Left kidney (tissue), 2 donors: ENCODE results near the gene SSTR5. TPM values are rescaled to one million over a fixed set of nuclear protein-coding genes. Genes with fewer than 3 reads are reported as not detected.

ENCODE experiments used
- DNase-seq: peaks from one replicate; pipeline ENCODE4 v3.0.0-alpha.2; 2013
- polyA plus RNA-seq: library from polyadenylated mRNA; unstranded; fragments of 120-200 nt; gene quantifications from one replicate; pipeline ENCODE4 v1.2.1, GENCODE V29; 2013; ENCODE audit not compliant: insufficient read length

The SSTR5 gene
- polyA plus RNA-seq, 1 donor, result 0.27 TPM

DNA sequence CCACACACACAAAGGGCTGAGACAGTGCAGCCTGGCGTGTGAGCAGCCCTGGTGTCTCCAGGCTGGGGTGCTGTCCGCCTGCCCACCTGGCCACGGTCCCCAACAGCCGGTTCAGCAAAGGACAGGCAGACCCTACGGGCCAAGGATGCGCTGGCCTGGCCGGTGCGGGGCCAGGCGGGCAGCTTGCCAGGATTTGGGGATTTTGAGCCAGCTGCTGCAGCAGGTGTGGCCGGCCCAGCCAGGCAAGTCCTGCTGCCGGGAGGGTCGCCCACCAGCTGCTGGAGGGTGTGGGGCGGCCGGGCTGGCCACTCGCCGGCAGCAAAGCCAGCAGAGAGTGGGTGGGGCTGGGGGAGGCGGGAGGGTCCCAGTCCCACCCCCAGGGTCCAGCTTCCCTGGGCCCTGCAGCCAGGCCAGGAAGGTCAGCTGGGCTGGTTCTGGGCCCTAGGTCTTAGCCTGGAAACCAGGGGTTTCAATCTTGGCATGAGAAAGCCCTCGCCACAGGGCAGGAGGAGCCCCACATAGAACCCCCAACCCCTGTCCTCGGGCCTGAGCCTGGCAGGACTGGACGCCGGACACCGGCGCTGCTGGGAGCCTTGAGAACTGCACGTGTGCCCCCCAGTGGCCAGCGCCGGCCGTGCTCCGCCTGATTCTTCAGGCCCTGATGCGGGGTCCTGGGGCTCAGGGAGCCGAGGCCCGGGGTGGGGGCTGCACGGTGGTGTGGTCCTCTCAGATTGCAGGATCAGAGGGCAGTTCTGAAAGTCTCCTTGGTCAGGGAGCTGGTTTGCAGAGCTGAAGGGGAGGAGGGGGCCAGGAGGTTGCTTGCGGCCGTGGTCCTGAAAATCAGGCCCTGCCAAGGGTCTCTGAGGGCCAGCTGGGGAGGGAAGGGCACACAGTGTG is 17.6 kb upstream of the SSTR5 start:
- DNase-seq, result no peak

DNA sequence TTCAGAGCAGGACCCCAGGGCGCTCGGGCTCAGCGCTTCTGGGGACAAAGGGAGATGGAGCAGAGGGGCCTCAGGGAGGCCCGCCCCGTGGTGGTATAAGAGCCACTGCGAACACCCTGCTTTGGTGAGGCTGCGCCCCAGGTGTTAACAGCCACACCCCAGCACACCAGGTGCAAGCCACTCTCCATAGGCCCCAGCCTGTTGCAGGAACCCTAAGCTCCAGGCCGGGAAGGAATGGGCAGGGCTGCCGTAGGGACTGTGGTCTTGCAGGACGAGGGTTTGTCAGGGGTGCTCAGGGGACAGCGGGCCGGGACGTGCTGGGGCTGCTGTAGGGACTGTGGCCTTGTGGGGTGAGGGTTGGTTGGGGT is 17.0 kb upstream of the SSTR5 start:
- DNase-seq, result no peak

DNA sequence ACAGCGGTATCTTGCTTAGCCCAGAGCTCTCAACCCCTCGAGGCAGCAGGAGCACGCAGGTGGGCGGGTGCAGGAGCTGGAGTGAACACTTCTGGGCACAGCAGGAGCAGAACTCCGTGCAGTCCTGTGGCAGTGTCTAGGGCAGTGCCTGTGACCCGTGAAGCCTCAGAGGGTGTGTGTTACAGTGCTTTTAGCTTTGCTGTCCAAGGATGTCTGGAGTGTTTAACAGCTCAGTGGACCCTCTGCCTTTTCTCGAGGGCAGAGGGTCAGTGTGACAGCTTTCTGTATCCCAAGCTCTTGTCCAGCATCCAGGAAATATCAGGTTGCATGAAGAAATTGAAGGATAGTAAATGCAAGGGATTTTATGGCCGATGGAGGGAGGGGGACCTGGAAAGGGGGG is 16.4 kb upstream of the SSTR5 start:
- DNase-seq, result no peak

DNA sequence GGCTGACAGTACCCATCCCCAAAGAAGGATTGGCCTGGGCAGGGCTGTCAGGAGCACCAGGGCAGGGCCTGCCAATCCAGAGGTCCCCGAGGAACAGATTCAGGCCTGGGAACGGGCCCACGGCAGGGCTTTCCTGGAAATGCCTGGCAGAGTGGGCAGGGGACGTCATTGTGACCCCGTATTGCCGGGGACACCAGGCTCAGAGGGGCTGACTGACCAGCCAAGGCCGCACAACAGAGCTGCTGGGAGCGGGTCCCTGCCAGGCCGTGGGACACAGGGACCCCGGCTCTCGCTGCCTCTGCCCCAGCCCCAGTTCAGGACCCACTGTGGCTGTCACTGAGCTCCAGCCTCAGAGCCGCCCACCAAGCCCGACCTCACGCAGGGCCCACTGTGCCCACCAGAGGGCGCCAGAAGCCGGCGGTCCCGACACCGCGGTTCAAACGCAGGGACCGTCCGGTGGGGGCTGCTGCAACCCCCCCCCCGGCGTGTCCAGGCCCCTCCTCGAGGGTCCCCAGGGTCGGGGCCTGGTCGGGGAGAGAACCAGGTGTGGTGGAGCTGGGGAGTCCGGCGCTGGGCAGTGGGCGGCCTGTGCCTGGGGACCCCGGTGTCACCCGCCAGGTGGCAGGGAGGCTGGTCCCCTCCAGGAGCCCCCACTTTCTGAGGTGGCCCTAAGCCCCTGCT is 15.2 kb upstream of the SSTR5 start:
- no peak for DNase-seq

DNA sequence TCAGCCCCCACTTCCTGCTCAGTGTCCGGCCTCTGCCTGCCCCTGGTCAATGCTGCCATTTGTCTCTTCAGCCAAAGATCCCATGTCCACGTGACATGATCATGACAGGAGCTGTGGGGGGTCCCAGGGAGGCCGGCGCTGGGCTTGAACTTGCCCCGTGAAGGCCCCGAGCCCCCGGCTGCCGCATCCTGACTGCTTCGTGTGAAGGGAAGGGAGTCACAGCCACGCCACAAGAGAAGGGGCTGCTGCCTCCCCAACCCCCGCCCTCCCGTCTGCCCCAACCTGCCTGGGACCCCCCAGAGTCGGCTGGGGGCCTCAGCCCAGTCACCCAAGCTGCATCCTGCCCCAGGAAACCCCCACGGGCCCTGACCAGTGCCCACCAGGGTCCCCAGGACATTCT is 14.3 kb upstream of the SSTR5 start:
- DNase-seq, result no peak

DNA sequence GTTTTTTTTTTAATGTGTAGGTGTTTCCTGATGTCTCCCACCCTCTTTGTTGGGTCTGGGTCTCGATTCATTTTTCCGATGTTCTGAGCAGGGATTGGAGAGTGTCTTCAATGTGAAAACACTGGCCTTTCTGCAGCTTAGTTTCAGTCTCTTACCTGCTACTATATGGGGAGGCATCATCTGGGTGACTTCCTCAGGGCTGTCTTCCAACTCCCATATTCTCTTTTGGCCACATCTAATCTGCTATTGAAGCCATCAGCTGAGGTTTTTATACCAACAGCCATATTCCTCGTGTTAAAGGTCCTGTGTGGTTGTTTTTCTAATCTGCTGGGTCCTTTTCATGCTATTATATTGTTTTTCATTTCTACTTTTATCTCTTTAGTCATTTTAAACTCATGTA is 13.2 kb upstream of the SSTR5 start:
- no peak for DNase-seq

DNA sequence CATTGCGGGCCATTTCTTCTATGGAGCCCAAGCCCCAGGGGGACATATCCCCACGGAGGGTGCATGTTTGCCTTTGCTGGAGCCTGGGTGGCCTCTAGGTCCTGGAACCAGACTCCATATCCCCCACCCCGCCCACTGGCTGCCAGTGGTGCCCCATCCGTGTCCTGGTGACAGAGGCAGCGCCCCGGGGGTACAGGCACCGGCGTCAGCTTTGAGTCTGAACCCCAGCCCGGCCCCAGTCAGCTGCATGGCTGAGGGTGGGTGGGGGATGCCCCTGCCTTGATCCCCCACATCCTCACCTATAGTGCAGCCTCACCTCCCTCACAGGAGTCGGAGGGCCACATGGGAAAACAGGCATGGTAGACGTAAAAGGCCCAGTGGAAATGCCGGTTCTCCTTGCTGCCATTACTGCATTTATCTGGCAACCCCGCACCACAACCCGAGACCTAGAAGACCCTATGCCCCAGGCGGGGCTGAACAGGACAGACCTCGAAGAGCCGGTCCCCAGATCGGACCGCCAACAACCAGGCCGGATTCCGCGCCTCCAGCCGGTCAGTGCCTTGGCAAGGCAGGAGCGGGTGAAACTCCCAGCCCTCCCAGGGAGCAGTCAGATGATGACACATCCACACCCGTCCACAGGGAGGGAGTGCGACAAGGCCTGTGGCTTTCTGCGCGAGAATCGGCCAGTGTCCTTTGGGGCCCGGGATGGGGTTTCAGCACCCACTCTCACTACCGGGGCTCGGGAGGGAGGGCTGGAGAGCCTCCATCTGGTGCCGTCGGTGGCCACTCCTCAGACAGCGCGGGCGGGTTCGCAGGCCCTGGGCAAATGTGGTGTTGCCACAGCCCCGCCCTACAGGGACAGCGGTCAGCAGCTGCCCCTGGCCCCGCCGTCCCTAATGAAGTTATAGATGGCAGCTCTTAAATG is 11.9 kb upstream of the SSTR5 start:
- DNase-seq, result no peak

DNA sequence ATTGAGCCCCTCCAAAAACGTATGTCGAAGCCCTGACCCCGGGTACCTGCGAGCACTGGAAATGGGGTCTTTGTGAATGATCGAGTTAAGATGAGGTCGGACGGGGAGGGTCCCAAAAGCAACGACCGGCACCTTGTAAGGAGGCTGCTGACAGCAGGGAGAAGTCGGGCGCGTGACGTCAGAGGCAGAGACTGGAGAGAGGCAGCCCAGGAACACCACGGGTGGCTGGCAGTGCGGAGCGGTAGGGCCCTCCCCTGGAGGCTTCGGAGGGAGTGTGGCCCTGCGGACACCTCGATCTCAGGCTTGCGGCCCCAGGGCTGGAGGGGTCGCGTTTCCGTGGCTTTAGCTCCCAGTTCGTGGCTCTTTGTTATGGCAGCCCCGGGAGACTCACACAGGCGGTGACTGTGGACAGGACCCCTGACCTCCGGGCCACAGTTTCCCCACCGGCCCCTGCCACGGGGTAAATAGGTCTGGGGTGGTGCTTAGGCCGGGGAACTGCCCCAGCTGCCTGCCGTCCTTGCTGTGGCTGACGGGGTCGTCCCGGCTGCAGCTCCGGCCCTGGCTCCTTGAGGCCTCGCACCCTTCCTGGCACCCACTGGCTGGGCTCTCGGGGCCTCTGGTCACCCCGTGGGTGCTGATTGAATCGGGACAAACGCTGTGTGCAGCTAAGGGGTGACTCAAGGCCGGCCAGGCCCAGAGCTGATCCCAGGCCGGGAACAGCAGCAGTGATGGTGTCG is 10.6 kb upstream of the SSTR5 start:
- DNase-seq, result no peak

DNA sequence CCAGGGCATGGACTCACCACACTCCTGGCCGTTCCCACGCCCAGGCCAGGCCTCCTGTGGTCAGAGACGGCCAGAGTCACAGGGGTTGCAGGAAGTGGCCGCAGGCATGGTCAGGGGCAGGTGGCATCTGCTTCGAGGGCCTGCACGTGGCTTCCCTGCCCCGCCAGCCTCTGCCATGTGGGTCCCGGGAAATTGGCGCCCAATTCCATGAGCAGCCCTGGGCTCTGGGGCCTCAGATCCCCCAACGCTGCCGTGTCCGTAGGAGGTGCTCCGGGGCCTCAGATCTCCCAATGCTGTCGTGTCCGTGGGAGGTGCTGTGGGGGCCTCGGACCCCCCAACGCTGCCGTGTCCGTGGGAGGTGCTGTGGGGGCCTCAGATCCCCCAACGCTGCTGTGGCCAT is 9.7 kb upstream of the SSTR5 start:
- no peak for DNase-seq

DNA sequence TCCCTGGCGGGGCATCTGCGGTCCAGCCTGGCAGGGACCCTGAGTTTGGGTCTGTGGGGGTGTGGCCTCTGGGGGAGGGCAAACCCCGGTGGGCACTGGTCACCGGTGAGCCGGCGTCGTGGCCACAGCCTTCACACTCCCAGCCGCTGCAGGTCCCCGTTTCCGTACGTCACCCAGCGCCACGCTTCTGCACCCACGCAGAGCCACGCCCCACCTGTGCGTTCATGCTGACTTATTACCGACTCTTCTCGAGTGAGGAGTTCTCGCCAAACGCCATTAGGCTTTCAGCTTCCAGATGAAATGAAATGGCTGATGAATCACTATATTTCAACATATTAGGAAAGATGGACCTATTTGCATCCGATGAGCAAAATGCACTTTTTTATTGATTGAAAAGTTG is 8.8 kb upstream of the SSTR5 start:
- DNase-seq, result no peak

DNA sequence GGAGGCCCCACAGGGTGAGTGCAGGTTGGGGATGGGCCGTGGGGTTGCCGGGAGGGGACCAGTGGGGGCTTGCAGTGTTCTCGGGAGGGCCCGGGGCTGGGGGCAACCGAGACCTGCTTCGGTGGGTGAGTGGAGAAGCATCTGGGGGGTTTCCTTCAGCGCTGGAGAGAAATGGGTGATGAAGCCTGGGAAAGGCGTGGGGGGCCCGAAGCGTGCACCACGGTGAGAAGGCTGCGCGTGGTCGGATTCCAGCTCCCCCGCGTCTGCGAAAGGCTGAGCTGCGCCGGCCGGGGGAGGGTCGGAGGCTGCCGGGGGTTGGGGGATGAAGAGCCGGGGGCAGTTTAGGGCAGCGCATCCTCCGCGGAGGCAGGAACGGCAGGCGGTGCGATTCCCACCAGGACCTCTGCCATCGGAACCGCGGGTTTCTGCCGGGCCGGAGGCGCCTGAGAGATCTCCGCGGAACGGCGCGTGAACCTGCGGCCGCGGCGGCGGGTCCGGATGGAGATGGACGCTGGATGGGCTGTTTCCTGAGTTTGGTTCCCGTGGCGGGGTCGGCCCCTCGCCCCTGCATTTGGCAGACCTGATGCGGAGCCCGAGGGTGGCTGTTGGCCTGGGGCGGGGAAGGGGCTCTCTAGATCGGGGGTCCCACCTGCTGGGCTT is 6.9 kb upstream of the SSTR5 start:
- no peak for DNase-seq

DNA sequence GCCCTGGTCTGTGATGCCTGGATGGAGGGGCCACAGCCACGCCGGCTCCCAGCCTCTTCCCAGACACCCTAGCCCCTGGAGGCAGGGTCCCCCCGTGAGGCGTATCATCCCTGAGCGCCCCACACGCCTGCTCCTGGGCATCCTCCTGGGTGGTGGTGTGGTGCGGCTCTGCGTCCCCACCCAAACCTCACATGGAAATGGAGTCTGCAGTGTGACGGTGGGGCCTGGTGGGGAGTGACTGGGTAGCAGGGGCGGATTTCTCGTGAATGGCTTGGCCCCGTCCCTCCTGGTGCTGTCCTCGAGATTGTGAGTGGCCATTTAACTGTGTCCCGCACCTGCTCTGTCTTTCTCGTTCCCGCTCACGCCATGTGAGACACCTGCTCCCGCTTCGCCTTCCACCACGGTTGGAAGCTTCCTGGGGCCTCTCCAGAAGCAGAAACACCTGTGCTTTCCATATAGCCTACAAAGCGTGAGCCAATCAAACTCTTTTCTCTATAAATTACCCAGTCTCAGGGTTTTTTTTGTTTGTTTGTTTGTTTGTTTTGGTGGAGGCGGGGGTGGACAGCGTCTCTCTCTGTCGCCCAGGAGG is 5.9 kb upstream of the SSTR5 start:
- DNase-seq, result no peak

DNA sequence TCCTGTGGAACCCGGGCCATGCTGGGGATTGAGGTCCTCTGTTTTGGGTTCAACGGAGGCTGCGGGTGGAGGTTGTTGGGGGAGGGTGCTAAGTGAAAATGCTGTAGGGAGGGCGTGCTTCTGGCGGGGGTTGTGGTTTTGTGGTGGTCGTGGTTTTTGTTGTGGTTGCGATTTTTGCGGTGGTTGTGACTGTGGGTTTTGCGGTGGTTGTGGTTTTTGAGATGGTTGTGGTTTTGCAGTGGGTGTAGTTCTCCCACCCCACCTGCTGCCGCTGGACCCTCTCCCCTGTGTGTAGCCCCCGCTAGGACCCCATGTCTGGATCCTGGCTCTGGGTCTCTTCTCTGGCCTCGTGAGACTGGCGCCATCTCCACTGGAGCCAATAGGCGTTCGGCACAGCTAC is 4.9 kb upstream of the SSTR5 start:
- no peak for DNase-seq

DNA sequence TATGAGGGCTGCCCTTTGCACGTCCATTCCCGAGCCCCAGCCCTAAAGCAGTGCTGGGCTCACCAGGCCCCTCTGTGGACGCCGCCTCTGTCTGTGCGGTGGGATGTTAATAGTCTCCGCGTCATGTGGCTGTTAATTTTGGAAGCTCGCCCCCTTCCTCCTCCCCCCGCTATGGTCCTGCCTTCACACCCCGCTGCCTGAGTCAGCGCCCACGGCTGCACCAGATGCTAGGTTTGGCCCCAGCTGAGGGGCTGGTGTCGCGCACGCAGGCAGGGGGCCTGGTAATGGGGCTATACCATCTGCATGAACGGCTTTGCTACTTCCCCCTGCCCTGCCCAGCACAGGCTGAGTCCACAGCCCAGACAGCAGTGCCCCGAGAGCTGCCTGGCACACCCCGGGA is 4.1 kb upstream of the SSTR5 start:
- DNase-seq, result no peak

DNA sequence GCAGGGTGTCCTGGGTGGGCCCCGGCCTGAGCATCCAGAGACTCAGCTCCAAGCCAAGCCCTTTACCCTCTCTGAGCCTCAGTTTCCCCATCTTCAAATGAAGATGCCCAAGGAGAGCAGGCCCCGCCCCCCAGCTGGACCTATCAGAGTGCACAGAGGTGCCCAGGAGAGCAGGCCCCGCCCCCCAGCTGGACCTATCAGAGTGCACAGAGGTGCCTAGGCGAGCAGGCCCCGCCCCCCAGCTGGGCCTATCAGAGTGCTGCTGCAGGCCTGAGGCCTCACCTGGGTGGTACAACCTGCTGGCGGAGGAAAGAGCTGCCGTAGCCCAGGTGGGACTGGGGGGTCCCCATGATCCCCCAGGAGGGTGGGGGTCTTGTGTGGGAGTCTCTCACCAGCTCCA is 3.4 kb upstream of the SSTR5 start:
- no peak for DNase-seq

DNA sequence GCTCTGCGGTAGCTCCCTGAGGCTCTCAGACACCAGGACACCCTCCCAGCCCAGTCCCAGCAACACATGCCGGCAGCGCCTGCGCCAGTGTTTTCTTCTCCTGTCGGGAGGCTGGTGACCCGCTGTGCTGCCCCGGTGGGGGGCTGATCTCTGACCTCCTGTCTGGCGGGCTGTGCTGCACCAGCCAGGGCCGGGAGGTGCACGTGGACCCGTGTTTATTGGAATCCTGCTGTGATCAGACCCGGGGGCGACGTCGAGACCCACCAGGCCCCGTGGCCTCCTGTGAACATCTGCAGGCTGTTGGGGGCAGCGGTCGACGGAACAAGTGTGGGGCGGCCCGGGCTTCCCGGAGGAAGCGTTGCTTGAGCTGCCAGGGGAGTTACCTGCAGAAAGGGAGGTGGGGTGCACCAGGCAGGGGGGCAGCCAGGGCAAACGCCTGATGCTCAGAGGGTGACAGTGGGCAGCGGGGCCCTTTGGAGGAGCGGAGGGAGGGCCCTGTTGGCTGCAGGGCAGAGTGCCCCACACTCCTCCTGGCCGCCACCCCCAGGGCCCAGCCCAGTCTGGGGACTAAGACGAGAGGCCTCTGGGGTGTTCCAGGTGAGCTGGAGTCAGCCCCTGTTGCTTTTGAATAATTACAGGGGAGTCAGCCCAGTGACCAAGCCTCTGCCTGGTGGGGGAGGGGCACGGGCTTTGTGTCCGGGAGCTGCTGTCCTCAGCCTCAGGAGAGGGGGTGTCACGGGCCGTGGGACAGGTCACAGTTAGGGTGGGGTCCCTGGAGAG is 2.3 kb upstream of the SSTR5 start:
- DNase-seq, result no peak

DNA sequence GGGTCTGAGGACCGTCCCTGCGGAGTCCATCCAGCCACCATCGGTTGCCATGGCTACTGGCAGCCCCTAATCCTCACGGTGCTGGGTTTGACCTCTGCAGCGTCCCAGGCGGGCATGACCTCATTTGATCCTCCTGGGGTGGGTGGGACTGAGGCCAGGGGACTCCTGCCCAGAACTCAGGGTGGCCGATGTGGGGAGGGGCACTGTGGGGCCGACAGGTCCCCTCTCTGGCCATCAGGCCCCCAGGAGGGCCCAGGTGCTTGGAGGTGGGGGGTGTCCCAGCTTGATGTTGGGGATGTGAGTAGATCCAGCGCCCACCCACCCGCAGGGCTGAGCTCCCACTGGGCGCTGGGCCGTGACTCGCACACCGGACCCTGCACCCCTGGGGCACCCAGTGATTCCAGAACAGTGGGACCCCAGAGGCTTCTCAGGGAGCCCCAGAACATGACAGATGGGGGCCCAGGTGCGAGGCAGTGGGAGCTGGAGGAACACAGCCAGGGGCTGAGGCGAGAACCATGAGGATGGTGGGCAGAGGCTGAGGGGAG is 1.6 kb upstream of the SSTR5 start:
- DNase-seq, result no peak

DNA sequence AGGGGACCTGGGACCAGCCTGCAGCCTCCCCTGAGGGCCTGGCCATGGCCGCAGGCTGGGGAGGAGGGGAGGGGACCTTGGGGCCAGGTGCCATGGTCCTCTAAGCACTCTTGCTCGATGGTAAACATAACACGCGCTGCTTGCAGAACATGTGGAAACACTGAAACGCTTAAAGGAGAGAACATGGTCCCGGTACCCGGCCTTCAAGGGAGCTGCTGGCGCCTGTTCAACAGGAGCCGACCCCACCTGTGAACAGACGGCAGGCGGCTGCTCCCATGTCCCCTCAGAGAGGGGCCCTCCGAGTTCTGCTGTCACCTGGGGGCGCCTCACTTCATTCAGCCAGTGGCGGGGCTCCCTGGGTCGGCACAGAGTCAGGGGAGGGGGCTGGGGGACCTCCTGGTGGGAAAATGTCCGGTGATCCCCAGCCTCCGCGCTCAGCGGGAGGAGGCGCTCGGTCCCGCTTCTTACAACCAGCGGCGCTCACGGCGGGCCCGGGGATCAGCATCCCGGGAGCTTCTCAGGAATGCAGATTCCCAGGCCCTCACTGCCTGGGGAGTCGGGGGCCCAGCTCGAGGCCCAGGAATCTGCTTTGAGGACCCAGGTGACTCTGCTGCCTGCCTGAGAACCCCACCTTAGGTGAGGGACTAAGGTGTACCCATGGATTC is 854 bp upstream of the SSTR5 start:
- no peak for DNase-seq

DNA sequence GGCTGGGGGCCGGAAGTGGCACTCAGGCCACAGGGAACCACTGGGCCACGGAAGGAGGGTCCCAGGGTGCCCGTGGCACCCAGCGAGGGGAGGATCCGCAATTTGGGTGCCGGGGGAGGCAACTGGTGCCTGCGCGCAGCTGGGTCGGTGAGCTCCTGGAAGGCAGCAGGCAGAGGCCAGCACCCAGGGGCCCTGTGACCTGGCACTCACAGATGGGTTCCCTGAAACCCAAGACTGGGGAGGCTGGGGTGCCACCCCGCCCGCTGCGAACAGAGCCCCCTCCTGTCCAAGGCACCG is 663 bp downstream of the SSTR5 start:
- DNase-seq, result no peak
